GM23338 (cell line): ENCODE measurements around the gene NKX2-2.
A peak's percentile ranks its signal among the peaks of the same experiment; 100 is the strongest.

Experiments
- CREB1 ChIP-seq: fragments of 250-450 bp; sonication (Bioruptor Pico); IDR thresholded peaks from 2 replicates; pipeline ENCODE4 v1.5.0; 2020; ENCODE audit warnings: low read depth, mild to moderate bottlenecking, moderate library complexity
- EZH2 ChIP-seq: fragments of 200-600 bp; sonication (generic); IDR thresholded peaks from one replicate; pipeline ENCODE4 v1.8.0; 2017; ENCODE audit warnings: antibody characterized with exemption, mild to moderate bottlenecking, low read depth; ENCODE audit not compliant: unreplicated experiment
- EZH2phosphoT487 ChIP-seq: fragments of 200-600 bp; sonication (generic); IDR thresholded peaks from one replicate; pipeline ENCODE4 v1.8.1; 2018; ENCODE audit warnings: antibody characterized with exemption; ENCODE audit not compliant: unreplicated experiment
- JUNB ChIP-seq: IDR thresholded peaks from one replicate; pipeline ENCODE4 v1.6.1; 2016; ENCODE audit warnings: antibody characterized with exemption; ENCODE audit not compliant: unreplicated experiment
- POLR2AphosphoS5 ChIP-seq: IDR thresholded peaks from 2 replicates; pipeline ENCODE4 v1.6.1; 2016; ENCODE audit warnings: antibody characterized with exemption, low read depth
- TF ChIP-seq, protein P1 (sequence below), 2 experiments: fragments of 200-600 bp in 1 of 2; sonication (generic) in 1 of 2; conservative IDR thresholded peaks; 2 replicates each; pipeline versions ENCODE4 v1.5.1 to v1.6.1; 2016 to 2017; ENCODE audit warnings: antibody characterized with exemption in 2 of 2, low read depth in 2 of 2, mild to moderate bottlenecking in 2 of 2, moderate library complexity in 1 of 2
- TF ChIP-seq, protein P2 (sequence below): IDR thresholded peaks from 2 replicates; pipeline ENCODE4 v1.6.1; 2016; ENCODE audit warnings: antibody characterized with exemption
- TF ChIP-seq, protein P3 (sequence below): IDR thresholded peaks from one replicate; pipeline ENCODE4 v1.6.1; 2018; ENCODE audit warnings: antibody characterized with exemption; ENCODE audit not compliant: unreplicated experiment

DNA sequence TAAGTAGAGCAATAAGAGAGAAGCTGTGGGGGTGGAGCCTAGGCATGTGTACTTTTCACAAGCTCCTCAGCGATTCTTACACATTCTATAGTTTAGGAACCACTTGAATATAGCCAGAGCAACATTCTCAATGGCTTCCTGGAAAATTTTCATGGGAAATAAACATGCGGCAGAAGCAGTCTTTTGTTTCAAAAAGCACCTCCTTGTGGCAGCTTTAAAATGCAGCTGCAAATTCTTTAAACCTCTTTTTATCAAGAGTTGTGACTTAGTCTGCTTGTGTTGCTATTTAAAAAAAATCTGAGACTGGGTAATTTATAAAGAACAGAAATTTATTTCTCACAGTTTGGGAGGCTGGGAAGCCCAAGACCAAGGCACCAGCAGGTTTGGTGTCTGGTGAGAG is 23.8 kb downstream of the NKX2-2 start:
- TF ChIP-seq JUNB, result no peak
- TF ChIP-seq, protein P1, sequence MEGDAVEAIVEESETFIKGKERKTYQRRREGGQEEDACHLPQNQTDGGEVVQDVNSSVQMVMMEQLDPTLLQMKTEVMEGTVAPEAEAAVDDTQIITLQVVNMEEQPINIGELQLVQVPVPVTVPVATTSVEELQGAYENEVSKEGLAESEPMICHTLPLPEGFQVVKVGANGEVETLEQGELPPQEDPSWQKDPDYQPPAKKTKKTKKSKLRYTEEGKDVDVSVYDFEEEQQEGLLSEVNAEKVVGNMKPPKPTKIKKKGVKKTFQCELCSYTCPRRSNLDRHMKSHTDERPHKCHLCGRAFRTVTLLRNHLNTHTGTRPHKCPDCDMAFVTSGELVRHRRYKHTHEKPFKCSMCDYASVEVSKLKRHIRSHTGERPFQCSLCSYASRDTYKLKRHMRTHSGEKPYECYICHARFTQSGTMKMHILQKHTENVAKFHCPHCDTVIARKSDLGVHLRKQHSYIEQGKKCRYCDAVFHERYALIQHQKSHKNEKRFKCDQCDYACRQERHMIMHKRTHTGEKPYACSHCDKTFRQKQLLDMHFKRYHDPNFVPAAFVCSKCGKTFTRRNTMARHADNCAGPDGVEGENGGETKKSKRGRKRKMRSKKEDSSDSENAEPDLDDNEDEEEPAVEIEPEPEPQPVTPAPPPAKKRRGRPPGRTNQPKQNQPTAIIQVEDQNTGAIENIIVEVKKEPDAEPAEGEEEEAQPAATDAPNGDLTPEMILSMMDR (conservative IDR thresholded peaks at IDR 0.05; ENCODE audit: low read depth in 2 of 2), result peak; percentile 37 to 51
- no peak for TF ChIP-seq EZH2
- TF ChIP-seq, protein P2, sequence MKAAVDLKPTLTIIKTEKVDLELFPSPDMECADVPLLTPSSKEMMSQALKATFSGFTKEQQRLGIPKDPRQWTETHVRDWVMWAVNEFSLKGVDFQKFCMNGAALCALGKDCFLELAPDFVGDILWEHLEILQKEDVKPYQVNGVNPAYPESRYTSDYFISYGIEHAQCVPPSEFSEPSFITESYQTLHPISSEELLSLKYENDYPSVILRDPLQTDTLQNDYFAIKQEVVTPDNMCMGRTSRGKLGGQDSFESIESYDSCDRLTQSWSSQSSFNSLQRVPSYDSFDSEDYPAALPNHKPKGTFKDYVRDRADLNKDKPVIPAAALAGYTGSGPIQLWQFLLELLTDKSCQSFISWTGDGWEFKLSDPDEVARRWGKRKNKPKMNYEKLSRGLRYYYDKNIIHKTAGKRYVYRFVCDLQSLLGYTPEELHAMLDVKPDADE, result no peak
- no peak for TF ChIP-seq POLR2AphosphoS5
- TF ChIP-seq EZH2phosphoT487, result no peak
- TF ChIP-seq CREB1 (CRISPR knock-in tag), result no peak
- TF ChIP-seq, protein P3, sequence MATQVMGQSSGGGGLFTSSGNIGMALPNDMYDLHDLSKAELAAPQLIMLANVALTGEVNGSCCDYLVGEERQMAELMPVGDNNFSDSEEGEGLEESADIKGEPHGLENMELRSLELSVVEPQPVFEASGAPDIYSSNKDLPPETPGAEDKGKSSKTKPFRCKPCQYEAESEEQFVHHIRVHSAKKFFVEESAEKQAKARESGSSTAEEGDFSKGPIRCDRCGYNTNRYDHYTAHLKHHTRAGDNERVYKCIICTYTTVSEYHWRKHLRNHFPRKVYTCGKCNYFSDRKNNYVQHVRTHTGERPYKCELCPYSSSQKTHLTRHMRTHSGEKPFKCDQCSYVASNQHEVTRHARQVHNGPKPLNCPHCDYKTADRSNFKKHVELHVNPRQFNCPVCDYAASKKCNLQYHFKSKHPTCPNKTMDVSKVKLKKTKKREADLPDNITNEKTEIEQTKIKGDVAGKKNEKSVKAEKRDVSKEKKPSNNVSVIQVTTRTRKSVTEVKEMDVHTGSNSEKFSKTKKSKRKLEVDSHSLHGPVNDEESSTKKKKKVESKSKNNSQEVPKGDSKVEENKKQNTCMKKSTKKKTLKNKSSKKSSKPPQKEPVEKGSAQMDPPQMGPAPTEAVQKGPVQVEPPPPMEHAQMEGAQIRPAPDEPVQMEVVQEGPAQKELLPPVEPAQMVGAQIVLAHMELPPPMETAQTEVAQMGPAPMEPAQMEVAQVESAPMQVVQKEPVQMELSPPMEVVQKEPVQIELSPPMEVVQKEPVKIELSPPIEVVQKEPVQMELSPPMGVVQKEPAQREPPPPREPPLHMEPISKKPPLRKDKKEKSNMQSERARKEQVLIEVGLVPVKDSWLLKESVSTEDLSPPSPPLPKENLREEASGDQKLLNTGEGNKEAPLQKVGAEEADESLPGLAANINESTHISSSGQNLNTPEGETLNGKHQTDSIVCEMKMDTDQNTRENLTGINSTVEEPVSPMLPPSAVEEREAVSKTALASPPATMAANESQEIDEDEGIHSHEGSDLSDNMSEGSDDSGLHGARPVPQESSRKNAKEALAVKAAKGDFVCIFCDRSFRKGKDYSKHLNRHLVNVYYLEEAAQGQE, result no peak
